Measurements from ENCODE around the gene ATG7.

ATG7 gene

GRCh38 chr3:11431319-11431718 lies 159.1 kb downstream of the ATG7 start:
- no peak overlapping the region for H4K8ac ChIP-seq (ENCODE audit: low read depth, low read length)
- H3K4ac ChIP-seq (ENCODE audit: low read length) = no peak overlapping the region
- H2BK5ac ChIP-seq (ENCODE audit: low read length) = no peak overlapping the region
- H3K27ac ChIP-seq (replicated peaks; ENCODE audit: low read length) = no peak overlapping the region
- no peak overlapping the region for H3K4me2 ChIP-seq (ENCODE audit: insufficient read depth, low read length, poor library complexity, severe bottlenecking)
- H3K9ac ChIP-seq (ENCODE audit: low read depth, low read length, poor library complexity) = no peak overlapping the region
- WGBS, 2 donors (ENCODE audit: extremely low coverage in 2 of 2, insufficient read length in 2 of 2, insufficient replicate concordance in 1 of 2) = no CpG with 5 or more reads among the region's 3 CpGs
- no peaks in the 10 kb centered on the region for H3K79me1 ChIP-seq (ENCODE audit: low read depth, low read length)
- H3K36me3 ChIP-seq (replicated peaks in 1 of 2; ENCODE audit: control insufficient read depth in 2 of 2, insufficient read depth in 2 of 2, low read length in 2 of 2) = no peaks in the 10 kb centered on the region
- no peak overlapping the region for H2BK120ac ChIP-seq (ENCODE audit: low read depth, low read length)
- H3K9me3 ChIP-seq (replicated peaks in 1 of 2; ENCODE audit: control insufficient read depth in 2 of 2, insufficient read depth in 1 of 2, low read depth in 1 of 2, low read length in 2 of 2) = no peaks in the 10 kb centered on the region
- no peak overlapping the region for H2AFZ ChIP-seq (ENCODE audit: low read length)
- H2BK12ac ChIP-seq (ENCODE audit: low read length) = no peak overlapping the region
- no peaks in the 10 kb centered on the region for H3K27me3 ChIP-seq (ENCODE audit: control insufficient read depth in 3 of 3, insufficient read depth in 3 of 3, low read depth in 1 of 3, low read length in 3 of 3)
- peaks cover 0 to 4% of the 10 kb centered on the region in 2 donors for H3K4me1 ChIP-seq (ENCODE audit: control insufficient read depth in 2 of 2, insufficient read depth in 1 of 2, low read depth in 1 of 2, low read length in 2 of 2)
- H2BK15ac ChIP-seq (ENCODE audit: low read length) = no peak overlapping the region
- H3K14ac ChIP-seq (ENCODE audit: low read length) = no peak overlapping the region
- no peak for DNase-seq (ENCODE audit: low spot score)
- no peak overlapping the region for H3K23ac ChIP-seq (ENCODE audit: low read depth, low read length, poor library complexity)
- H4K91ac ChIP-seq (ENCODE audit: low read depth, low read length, poor library complexity) = no peak overlapping the region
- no peak overlapping the region for H3K18ac ChIP-seq (ENCODE audit: low read length)
- H2AK5ac ChIP-seq (ENCODE audit: low read depth, low read length) = no peak overlapping the region
- no peak overlapping the region for H3K4me3 ChIP-seq (ENCODE audit: low read length in 2 of 2)

GRCh38 chr3:11434017-11434526 lies 161.9 kb downstream of the ATG7 start:
- WGBS, 2 donors (ENCODE audit: extremely low coverage in 2 of 2, insufficient read length in 2 of 2, insufficient replicate concordance in 1 of 2) = no CpG with 5 or more reads among the region's 3 CpGs
- no peak overlapping the region for H2AK5ac ChIP-seq (ENCODE audit: low read depth, low read length)
- no peak for DNase-seq (ENCODE audit: low spot score)

DNA sequence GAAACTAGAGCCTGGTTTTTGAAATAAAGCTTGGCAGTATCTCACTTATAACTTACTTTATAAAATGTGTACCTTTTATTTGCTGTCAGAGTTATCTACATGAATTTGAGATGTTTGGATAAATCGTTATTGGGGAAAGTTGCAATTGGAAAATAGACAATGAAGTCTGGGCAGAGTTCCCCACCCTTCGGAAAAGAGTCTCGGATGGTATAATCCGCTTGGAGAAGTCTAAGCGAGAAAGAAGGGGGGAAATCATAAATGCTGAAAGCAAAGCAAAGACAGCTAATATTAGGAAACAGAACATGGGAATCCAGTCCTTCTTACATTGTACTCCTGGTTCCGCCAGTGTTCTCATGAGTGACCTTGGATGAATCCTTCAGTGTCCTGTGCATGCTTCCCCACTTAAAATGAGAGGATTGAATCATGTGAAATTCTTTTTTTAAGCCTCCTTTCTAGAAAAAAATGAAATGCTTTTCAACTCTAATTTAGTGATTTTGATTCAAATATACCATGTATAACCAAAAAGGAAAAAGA lies 162.4 kb downstream of the ATG7 start:
- Histone ChIP-seq H3K9ac (ENCODE audit: low read depth, low read length, poor library complexity) (no peak overlapping the region), H3K36me3 (replicated peaks in 1 of 2; ENCODE audit: control insufficient read depth in 2 of 2, insufficient read depth in 2 of 2, low read length in 2 of 2) (no peaks in the 10 kb centered on the region), H3K9me3 (replicated peaks in 1 of 2; ENCODE audit: control insufficient read depth in 2 of 2, insufficient read depth in 1 of 2, low read depth in 1 of 2, low read length in 2 of 2) (no peaks in the 10 kb centered on the region), H2BK15ac (ENCODE audit: low read length) (no peak overlapping the region), H2BK5ac (ENCODE audit: low read length) (no peak overlapping the region), H3K4me1 (ENCODE audit: control insufficient read depth in 2 of 2, insufficient read depth in 1 of 2, low read depth in 1 of 2, low read length in 2 of 2) (peaks cover 0 to 4% of the 10 kb centered on the region in 2 donors), H3K4me3 (ENCODE audit: low read length in 2 of 2) (no peak overlapping the region), H3K27ac (replicated peaks; ENCODE audit: low read length) (no peak overlapping the region), H3K79me1 (ENCODE audit: low read depth, low read length) (no peaks in the 10 kb centered on the region), H3K14ac (ENCODE audit: low read length) (no peak overlapping the region), H2BK12ac (ENCODE audit: low read length) (no peak overlapping the region), H3K23ac (ENCODE audit: low read depth, low read length, poor library complexity) (no peak overlapping the region), H3K4ac (ENCODE audit: low read length) (no peak overlapping the region), H2AFZ (ENCODE audit: low read length) (no peak overlapping the region), H4K8ac (ENCODE audit: low read depth, low read length) (no peak overlapping the region), H2BK120ac (ENCODE audit: low read depth, low read length) (no peak overlapping the region), H3K4me2 (ENCODE audit: insufficient read depth, low read length, poor library complexity, severe bottlenecking) (no peak overlapping the region), H2AK5ac (ENCODE audit: low read depth, low read length) (no peak overlapping the region), H3K27me3 (ENCODE audit: control insufficient read depth in 3 of 3, insufficient read depth in 3 of 3, low read depth in 1 of 3, low read length in 3 of 3) (no peaks in the 10 kb centered on the region), H3K18ac (ENCODE audit: low read length) (no peak overlapping the region), H4K91ac (ENCODE audit: low read depth, low read length, poor library complexity) (no peak overlapping the region)
- WGBS, 2 donors (ENCODE audit: extremely low coverage in 2 of 2, insufficient read length in 2 of 2, insufficient replicate concordance in 1 of 2) = no CpG with 5 or more reads among the region's 6 CpGs
- DNase-seq (ENCODE audit: low spot score) = no peak

More at GRCh38 chr3:11434017-11434526, 161.9 kb downstream of the ATG7 start:
- Histone ChIP-seq H4K91ac (ENCODE audit: low read depth, low read length, poor library complexity) (no peak overlapping the region), H3K27ac (replicated peaks; ENCODE audit: low read length) (no peak overlapping the region), H2BK12ac (ENCODE audit: low read length) (no peak overlapping the region), H3K27me3 (ENCODE audit: control insufficient read depth in 3 of 3, insufficient read depth in 3 of 3, low read depth in 1 of 3, low read length in 3 of 3) (no peaks in the 10 kb centered on the region), H2BK120ac (ENCODE audit: low read depth, low read length) (no peak overlapping the region), H4K8ac (ENCODE audit: low read depth, low read length) (no peak overlapping the region), H2AFZ (ENCODE audit: low read length) (no peak overlapping the region), H3K9me3 (replicated peaks in 1 of 2; ENCODE audit: control insufficient read depth in 2 of 2, insufficient read depth in 1 of 2, low read depth in 1 of 2, low read length in 2 of 2) (no peaks in the 10 kb centered on the region), H3K4ac (ENCODE audit: low read length) (no peak overlapping the region), H3K23ac (ENCODE audit: low read depth, low read length, poor library complexity) (no peak overlapping the region), H3K14ac (ENCODE audit: low read length) (no peak overlapping the region), H2BK15ac (ENCODE audit: low read length) (no peak overlapping the region), H3K4me1 (ENCODE audit: control insufficient read depth in 2 of 2, insufficient read depth in 1 of 2, low read depth in 1 of 2, low read length in 2 of 2) (peaks cover 0 to 4% of the 10 kb centered on the region in 2 donors), H3K4me3 (ENCODE audit: low read length in 2 of 2) (no peak overlapping the region), H3K18ac (ENCODE audit: low read length) (no peak overlapping the region), H3K4me2 (ENCODE audit: insufficient read depth, low read length, poor library complexity, severe bottlenecking) (no peak overlapping the region), H3K9ac (ENCODE audit: low read depth, low read length, poor library complexity) (no peak overlapping the region), H3K36me3 (replicated peaks in 1 of 2; ENCODE audit: control insufficient read depth in 2 of 2, insufficient read depth in 2 of 2, low read length in 2 of 2) (no peaks in the 10 kb centered on the region), H3K79me1 (ENCODE audit: low read depth, low read length) (no peaks in the 10 kb centered on the region), H2BK5ac (ENCODE audit: low read length) (no peak overlapping the region)

- H2BK5ac ChIP-seq (ENCODE audit: low read length) = no peak overlapping the region
- no peaks in the 10 kb centered on the region for H3K9me3 ChIP-seq (replicated peaks in 1 of 2; ENCODE audit: control insufficient read depth in 2 of 2, insufficient read depth in 1 of 2, low read depth in 1 of 2, low read length in 2 of 2)
- no peak overlapping the region for H2BK15ac ChIP-seq (ENCODE audit: low read length)
- no peak overlapping the region for H3K4ac ChIP-seq (ENCODE audit: low read length)
- H4K91ac ChIP-seq (ENCODE audit: low read depth, low read length, poor library complexity) = no peak overlapping the region
- DNase-seq (ENCODE audit: low spot score) = no peak
- H3K27ac ChIP-seq (replicated peaks; ENCODE audit: low read length) = no peak overlapping the region
- H4K8ac ChIP-seq (ENCODE audit: low read depth, low read length) = no peak overlapping the region
- whole genome bisulfite sequencing, 2 donors (ENCODE audit: extremely low coverage in 2 of 2, insufficient read length in 2 of 2, insufficient replicate concordance in 1 of 2) = no CpG with 5 or more reads among the region's 7 CpGs
- no peak overlapping the region for H2AFZ ChIP-seq (ENCODE audit: low read length)
- no peak overlapping the region for H3K4me3 ChIP-seq (ENCODE audit: low read length in 2 of 2)
- H3K27me3 ChIP-seq (ENCODE audit: control insufficient read depth in 3 of 3, insufficient read depth in 3 of 3, low read depth in 1 of 3, low read length in 3 of 3) = no peaks in the 10 kb centered on the region
- peaks cover 0 to 4% of the 10 kb centered on the region in 2 donors for H3K4me1 ChIP-seq (ENCODE audit: control insufficient read depth in 2 of 2, insufficient read depth in 1 of 2, low read depth in 1 of 2, low read length in 2 of 2)
- no peak overlapping the region for H3K23ac ChIP-seq (ENCODE audit: low read depth, low read length, poor library complexity)
- no peak overlapping the region for H3K4me2 ChIP-seq (ENCODE audit: insufficient read depth, low read length, poor library complexity, severe bottlenecking)
- H3K9ac ChIP-seq (ENCODE audit: low read depth, low read length, poor library complexity) = no peak overlapping the region
- no peaks in the 10 kb centered on the region for H3K79me1 ChIP-seq (ENCODE audit: low read depth, low read length)
- no peak overlapping the region for H2AK5ac ChIP-seq (ENCODE audit: low read depth, low read length)
- H3K14ac ChIP-seq (ENCODE audit: low read length) = no peak overlapping the region
- H3K36me3 ChIP-seq (replicated peaks in 1 of 2; ENCODE audit: control insufficient read depth in 2 of 2, insufficient read depth in 2 of 2, low read length in 2 of 2) = no peaks in the 10 kb centered on the region
- H2BK120ac ChIP-seq (ENCODE audit: low read depth, low read length) = no peak overlapping the region
- no peak overlapping the region for H2BK12ac ChIP-seq (ENCODE audit: low read length)
- no peak overlapping the region for H3K18ac ChIP-seq (ENCODE audit: low read length)
These were observed 163.4 kb downstream of the ATG7 start for GRCh38 chr3:11435440-11436165.
